HEK293 (cell line): ENCODE results near the gene TAS2R42.
A peak's percentile ranks its signal among the peaks of the same experiment; 100 is the strongest.

Experiments
- AEBP2 ChIP-seq: fragments of 450-650 bp; formaldehyde crosslinking; IDR thresholded peaks from 2 replicates; pipeline ENCODE4 v1.5.1; 2016; ENCODE audit warnings: missing biosample characterization, missing genetic modification characterization, borderline replicate concordance
- GLIS1 ChIP-seq: fragments of 450-650 bp; formaldehyde crosslinking; IDR thresholded peaks from 2 replicates; pipeline ENCODE4 v1.5.1; 2016; ENCODE audit warnings: missing biosample characterization, missing genetic modification characterization
- IKZF3 ChIP-seq: fragments of 450-650 bp; IDR thresholded peaks from 2 replicates; pipeline ENCODE4 v1.5.0; 2018; ENCODE audit warnings: missing biosample characterization, mild to moderate bottlenecking, missing genetic modification characterization, moderate library complexity
- SP7 ChIP-seq: fragments of 450-650 bp; formaldehyde crosslinking; IDR thresholded peaks from 2 replicates; pipeline ENCODE4 v1.5.1; 2016; ENCODE audit warnings: missing biosample characterization, missing genetic modification characterization
- ZBTB11 ChIP-seq: fragments of 450-650 bp; formaldehyde crosslinking; conservative IDR thresholded peaks from 2 replicates; pipeline ENCODE4 v1.5.1; 2016; ENCODE audit warnings: low read depth, missing biosample characterization, missing genetic modification characterization
- ZBTB49 ChIP-seq: fragments of 450-650 bp; formaldehyde crosslinking; IDR thresholded peaks from 2 replicates; pipeline ENCODE4 v1.5.1; 2016; ENCODE audit warnings: missing biosample characterization, missing genetic modification characterization, low read depth
- ZNF140 ChIP-seq: fragments of 450-650 bp; formaldehyde crosslinking; IDR thresholded peaks from 2 replicates; pipeline ENCODE4 v1.5.1; 2016; ENCODE audit warnings: missing biosample characterization, missing genetic modification characterization
- ZNF292 ChIP-seq: fragments of 450-650 bp; formaldehyde crosslinking; IDR thresholded peaks from 2 replicates; pipeline ENCODE4 v1.5.1; 2016; ENCODE audit warnings: low read depth, missing biosample characterization, missing genetic modification characterization, borderline replicate concordance
- ZNF341 ChIP-seq: fragments of 450-650 bp; formaldehyde crosslinking; IDR thresholded peaks from 2 replicates; pipeline ENCODE4; 2016; ENCODE audit warnings: low read depth, missing biosample characterization, missing genetic modification characterization
- ZNF416 ChIP-seq: fragments of 450-650 bp; formaldehyde crosslinking; IDR thresholded peaks from 2 replicates; pipeline ENCODE4 v1.5.1; 2016; ENCODE audit warnings: missing biosample characterization, missing genetic modification characterization
- ZNF473 ChIP-seq: fragments of 450-650 bp; formaldehyde crosslinking; IDR thresholded peaks from 2 replicates; pipeline ENCODE4 v1.5.1; 2017; ENCODE audit warnings: missing biosample characterization, missing genetic modification characterization
- ZNF596 ChIP-seq: fragments of 450-650 bp; IDR thresholded peaks from 2 replicates; pipeline ENCODE4 v1.5.0; 2018; ENCODE audit warnings: missing biosample characterization, mild to moderate bottlenecking, missing genetic modification characterization, moderate library complexity
- ZNF664 ChIP-seq: fragments of 450-650 bp; formaldehyde crosslinking; IDR thresholded peaks from 2 replicates; pipeline ENCODE4 v1.5.1; 2016; ENCODE audit warnings: missing biosample characterization, missing genetic modification characterization
- TF ChIP-seq, protein P1 (sequence below): fragments of 450-650 bp; IDR thresholded peaks from 2 replicates; pipeline ENCODE4 v1.5.1; 2018; ENCODE audit warnings: missing biosample characterization, mild to moderate bottlenecking, missing genetic modification characterization
- TF ChIP-seq, protein P2 (sequence below): fragments of 450-650 bp; formaldehyde crosslinking; IDR thresholded peaks from 2 replicates; pipeline ENCODE4 v1.5.1; 2016; ENCODE audit warnings: missing biosample characterization, missing genetic modification characterization
- TF ChIP-seq, protein P3 (sequence below): fragments of 450-650 bp; formaldehyde crosslinking; IDR thresholded peaks from 2 replicates; pipeline ENCODE4 v1.5.1; 2016; ENCODE audit warnings: missing biosample characterization, missing genetic modification characterization
- TF ChIP-seq, protein P4 (sequence below): fragments of 450-650 bp; formaldehyde crosslinking; IDR thresholded peaks from 2 replicates; pipeline ENCODE4 v1.5.1; 2016; ENCODE audit warnings: missing biosample characterization, missing genetic modification characterization, borderline replicate concordance
- TF ChIP-seq, protein P5 (sequence below): fragments of 450-650 bp; formaldehyde crosslinking; IDR thresholded peaks from 2 replicates; pipeline ENCODE4 v1.5.1; 2017; ENCODE audit warnings: missing biosample characterization, missing genetic modification characterization

The TAS2R42 gene

DNA sequence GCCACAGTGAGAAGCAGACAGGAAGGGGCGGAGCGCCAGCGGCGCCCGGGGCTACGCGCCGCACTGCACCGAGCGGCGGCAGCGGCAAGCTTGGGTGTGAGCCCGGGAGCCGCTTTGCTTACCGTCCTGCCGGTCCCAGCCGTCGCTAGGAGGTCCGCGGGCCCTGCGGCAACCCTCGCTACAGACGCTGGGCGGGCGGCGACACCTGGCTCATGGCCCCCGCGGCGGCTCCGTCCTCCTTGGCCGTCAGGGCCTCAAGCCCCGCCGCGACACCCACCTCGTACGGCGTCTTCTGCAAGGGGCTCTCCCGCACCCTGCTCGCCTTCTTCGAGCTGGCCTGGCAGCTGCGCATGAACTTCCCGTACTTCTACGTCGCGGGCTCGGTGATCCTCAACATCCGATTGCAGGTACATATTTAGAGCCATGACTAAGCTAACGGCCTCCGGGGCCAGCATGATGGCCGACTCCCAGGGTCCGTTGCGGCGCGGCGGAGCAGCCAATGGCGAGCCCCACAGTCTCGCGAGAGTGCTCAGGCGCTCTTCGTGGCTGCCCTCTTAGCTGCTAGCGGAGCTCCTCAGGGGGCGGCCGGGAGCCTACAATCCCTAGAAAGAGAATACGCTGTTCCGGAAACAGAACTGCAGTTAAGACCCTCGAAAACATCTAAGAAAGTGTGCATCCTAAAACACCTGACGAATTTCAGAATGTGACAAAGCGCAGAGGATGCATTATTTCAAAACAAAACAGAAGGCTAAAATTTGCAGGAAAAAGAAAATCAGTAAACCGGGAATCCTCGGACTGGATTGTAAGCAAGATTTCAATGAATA, 15.4 kb downstream of the TAS2R42 start, which contains the start of gene SMIM10L1 (continued):
- no peak for TF ChIP-seq SP7 (tag by site-specific recombination)
- TF ChIP-seq, protein P1, sequence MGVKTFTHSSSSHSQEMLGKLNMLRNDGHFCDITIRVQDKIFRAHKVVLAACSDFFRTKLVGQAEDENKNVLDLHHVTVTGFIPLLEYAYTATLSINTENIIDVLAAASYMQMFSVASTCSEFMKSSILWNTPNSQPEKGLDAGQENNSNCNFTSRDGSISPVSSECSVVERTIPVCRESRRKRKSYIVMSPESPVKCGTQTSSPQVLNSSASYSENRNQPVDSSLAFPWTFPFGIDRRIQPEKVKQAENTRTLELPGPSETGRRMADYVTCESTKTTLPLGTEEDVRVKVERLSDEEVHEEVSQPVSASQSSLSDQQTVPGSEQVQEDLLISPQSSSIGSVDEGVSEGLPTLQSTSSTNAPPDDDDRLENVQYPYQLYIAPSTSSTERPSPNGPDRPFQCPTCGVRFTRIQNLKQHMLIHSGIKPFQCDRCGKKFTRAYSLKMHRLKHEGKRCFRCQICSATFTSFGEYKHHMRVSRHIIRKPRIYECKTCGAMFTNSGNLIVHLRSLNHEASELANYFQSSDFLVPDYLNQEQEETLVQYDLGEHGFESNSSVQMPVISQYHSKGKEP (tag by site-specific recombination): no peak
- no peak for TF ChIP-seq AEBP2 (tag by site-specific recombination)
- 0 out of 2 replicates have a peak, but pooled peaks have one; percentile 7 for TF ChIP-seq IKZF3 (tag by site-specific recombination)
- TF ChIP-seq, protein P2, sequence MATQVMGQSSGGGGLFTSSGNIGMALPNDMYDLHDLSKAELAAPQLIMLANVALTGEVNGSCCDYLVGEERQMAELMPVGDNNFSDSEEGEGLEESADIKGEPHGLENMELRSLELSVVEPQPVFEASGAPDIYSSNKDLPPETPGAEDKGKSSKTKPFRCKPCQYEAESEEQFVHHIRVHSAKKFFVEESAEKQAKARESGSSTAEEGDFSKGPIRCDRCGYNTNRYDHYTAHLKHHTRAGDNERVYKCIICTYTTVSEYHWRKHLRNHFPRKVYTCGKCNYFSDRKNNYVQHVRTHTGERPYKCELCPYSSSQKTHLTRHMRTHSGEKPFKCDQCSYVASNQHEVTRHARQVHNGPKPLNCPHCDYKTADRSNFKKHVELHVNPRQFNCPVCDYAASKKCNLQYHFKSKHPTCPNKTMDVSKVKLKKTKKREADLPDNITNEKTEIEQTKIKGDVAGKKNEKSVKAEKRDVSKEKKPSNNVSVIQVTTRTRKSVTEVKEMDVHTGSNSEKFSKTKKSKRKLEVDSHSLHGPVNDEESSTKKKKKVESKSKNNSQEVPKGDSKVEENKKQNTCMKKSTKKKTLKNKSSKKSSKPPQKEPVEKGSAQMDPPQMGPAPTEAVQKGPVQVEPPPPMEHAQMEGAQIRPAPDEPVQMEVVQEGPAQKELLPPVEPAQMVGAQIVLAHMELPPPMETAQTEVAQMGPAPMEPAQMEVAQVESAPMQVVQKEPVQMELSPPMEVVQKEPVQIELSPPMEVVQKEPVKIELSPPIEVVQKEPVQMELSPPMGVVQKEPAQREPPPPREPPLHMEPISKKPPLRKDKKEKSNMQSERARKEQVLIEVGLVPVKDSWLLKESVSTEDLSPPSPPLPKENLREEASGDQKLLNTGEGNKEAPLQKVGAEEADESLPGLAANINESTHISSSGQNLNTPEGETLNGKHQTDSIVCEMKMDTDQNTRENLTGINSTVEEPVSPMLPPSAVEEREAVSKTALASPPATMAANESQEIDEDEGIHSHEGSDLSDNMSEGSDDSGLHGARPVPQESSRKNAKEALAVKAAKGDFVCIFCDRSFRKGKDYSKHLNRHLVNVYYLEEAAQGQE (tag by site-specific recombination): no peak
- TF ChIP-seq, protein P3, sequence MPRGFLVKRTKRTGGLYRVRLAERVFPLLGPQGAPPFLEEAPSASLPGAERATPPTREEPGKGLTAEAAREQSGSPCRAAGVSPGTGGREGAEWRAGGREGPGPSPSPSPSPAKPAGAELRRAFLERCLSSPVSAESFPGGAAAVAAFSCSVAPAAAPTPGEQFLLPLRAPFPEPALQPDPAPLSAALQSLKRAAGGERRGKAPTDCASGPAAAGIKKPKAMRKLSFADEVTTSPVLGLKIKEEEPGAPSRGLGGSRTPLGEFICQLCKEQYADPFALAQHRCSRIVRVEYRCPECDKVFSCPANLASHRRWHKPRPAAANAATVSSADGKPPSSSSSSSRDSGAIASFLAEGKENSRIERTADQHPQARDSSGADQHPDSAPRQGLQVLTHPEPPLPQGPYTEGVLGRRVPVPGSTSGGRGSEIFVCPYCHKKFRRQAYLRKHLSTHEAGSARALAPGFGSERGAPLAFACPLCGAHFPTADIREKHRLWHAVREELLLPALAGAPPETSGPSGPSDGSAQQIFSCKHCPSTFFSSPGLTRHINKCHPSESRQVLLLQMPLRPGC (tag by site-specific recombination): 0 out of 2 replicates have a peak, but pooled peaks have one; percentile 27
- peak; percentile 49 for TF ChIP-seq ZBTB11 (tag by site-specific recombination)
- TF ChIP-seq ZNF416 (tag by site-specific recombination): no peak
- TF ChIP-seq ZNF664: no peak
- no peak for TF ChIP-seq ZNF140 (tag by site-specific recombination)
- TF ChIP-seq, protein P4, sequence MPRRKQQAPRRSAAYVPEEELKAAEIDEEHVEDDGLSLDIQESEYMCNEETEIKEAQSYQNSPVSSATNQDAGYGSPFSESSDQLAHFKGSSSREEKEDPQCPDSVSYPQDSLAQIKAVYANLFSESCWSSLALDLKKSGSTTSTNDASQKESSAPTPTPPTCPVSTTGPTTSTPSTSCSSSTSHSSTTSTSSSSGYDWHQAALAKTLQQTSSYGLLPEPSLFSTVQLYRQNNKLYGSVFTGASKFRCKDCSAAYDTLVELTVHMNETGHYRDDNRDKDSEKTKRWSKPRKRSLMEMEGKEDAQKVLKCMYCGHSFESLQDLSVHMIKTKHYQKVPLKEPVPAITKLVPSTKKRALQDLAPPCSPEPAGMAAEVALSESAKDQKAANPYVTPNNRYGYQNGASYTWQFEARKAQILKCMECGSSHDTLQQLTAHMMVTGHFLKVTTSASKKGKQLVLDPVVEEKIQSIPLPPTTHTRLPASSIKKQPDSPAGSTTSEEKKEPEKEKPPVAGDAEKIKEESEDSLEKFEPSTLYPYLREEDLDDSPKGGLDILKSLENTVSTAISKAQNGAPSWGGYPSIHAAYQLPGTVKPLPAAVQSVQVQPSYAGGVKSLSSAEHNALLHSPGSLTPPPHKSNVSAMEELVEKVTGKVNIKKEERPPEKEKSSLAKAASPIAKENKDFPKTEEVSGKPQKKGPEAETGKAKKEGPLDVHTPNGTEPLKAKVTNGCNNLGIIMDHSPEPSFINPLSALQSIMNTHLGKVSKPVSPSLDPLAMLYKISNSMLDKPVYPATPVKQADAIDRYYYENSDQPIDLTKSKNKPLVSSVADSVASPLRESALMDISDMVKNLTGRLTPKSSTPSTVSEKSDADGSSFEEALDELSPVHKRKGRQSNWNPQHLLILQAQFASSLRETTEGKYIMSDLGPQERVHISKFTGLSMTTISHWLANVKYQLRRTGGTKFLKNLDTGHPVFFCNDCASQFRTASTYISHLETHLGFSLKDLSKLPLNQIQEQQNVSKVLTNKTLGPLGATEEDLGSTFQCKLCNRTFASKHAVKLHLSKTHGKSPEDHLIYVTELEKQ: no peak
- TF ChIP-seq ZNF473 (tag by site-specific recombination): no peak
- TF ChIP-seq ZBTB49: no peak
- peak; percentile 62 for TF ChIP-seq GLIS1
- TF ChIP-seq ZNF596 (tag by site-specific recombination): peak; percentile 31; the same call in 1 of the 2 replicates
- peak; percentile 62 for TF ChIP-seq ZNF341 (tag by site-specific recombination)
- TF ChIP-seq, protein P5, sequence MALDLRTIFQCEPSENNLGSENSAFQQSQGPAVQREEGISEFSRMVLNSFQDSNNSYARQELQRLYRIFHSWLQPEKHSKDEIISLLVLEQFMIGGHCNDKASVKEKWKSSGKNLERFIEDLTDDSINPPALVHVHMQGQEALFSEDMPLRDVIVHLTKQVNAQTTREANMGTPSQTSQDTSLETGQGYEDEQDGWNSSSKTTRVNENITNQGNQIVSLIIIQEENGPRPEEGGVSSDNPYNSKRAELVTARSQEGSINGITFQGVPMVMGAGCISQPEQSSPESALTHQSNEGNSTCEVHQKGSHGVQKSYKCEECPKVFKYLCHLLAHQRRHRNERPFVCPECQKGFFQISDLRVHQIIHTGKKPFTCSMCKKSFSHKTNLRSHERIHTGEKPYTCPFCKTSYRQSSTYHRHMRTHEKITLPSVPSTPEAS (tag by site-specific recombination): no peak
- TF ChIP-seq ZNF292 (tag by site-specific recombination): no peak
